ENCODE measurements around the gene HTR2A. TPM values are rescaled to one million over a fixed set of nuclear protein-coding genes. Genes with fewer than 3 reads are reported as not detected.

HTR2A gene
- total RNA-seq, 1 experiment from 2014 or later = not detected

DNA sequence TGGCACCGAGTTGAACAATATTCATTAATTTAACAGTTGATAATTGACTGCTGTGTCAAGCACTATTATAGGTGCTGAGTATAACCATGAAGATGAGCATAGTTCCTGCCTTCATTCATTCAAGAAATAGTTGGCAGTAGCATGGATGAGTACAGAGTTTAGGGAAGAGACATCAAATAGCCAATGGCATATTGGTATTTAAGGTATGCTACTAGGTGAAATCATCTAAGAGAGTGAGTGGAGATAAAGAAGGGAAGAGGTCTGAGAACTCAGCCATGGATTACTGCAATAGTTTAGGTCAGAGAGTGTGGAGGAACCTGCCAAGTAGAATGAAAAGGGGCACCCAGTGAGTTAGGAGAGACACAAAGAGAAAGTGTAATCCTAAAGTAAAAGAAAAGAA, 4.9 kb upstream of the HTR2A start:
- Histone ChIP-seq H3K36me3 (ENCODE audit: control insufficient read depth, insufficient read depth, low read length) (no peaks in the 10 kb centered on the region), H3K9me3 (no peaks in the 10 kb centered on the region), H3K4me3 (ENCODE audit: low read depth, low read length) (no peak overlapping the region), H3K4me1 (no peaks in the 10 kb centered on the region), H3K27me3 (replicated peaks; ENCODE audit: control insufficient read depth, insufficient read depth, low read length) (no peaks in the 10 kb centered on the region; the same call in 1 of the 2 replicates)
- H3K36me3 Mint-ChIP-seq (ENCODE audit: insufficient read depth, unreplicated experiment) = no peaks in the 10 kb centered on the region
- POLR2A ChIA-PET = no interaction called here
- no TSS peak for BruUV-seq (replicated peaks)
- intact Hi-C loops (cut with micrococcal nuclease; ENCODE audit: unreplicated experiment) = no loop called here
- no peak overlapping the region for H3K27ac Mint-ChIP-seq (ENCODE audit: unreplicated experiment)
- H3K4me1 Mint-ChIP-seq (ENCODE audit: low read depth, unreplicated experiment) = peaks cover 8% of the 10 kb centered on the region
- H3K4me3 Mint-ChIP-seq (ENCODE audit: unreplicated experiment) = no peak overlapping the region
- CTCF ChIA-PET = no interaction called here
- no peak for DNase-seq
- peaks cover 23% of the 10 kb centered on the region for H3K27me3 Mint-ChIP-seq (ENCODE audit: insufficient read depth, unreplicated experiment)
- H3K9me3 Mint-ChIP-seq (ENCODE audit: unreplicated experiment) = peaks cover 9% of the 10 kb centered on the region
- TF ChIP-seq, protein P1, sequence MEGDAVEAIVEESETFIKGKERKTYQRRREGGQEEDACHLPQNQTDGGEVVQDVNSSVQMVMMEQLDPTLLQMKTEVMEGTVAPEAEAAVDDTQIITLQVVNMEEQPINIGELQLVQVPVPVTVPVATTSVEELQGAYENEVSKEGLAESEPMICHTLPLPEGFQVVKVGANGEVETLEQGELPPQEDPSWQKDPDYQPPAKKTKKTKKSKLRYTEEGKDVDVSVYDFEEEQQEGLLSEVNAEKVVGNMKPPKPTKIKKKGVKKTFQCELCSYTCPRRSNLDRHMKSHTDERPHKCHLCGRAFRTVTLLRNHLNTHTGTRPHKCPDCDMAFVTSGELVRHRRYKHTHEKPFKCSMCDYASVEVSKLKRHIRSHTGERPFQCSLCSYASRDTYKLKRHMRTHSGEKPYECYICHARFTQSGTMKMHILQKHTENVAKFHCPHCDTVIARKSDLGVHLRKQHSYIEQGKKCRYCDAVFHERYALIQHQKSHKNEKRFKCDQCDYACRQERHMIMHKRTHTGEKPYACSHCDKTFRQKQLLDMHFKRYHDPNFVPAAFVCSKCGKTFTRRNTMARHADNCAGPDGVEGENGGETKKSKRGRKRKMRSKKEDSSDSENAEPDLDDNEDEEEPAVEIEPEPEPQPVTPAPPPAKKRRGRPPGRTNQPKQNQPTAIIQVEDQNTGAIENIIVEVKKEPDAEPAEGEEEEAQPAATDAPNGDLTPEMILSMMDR (IDR thresholded peaks at IDR 0.05; ENCODE audit: insufficient read depth in 1 of 2, low read depth in 1 of 2, low read length in 1 of 2, severe bottlenecking in 1 of 2, unreplicated experiment in 1 of 2) = no peak

DNA sequence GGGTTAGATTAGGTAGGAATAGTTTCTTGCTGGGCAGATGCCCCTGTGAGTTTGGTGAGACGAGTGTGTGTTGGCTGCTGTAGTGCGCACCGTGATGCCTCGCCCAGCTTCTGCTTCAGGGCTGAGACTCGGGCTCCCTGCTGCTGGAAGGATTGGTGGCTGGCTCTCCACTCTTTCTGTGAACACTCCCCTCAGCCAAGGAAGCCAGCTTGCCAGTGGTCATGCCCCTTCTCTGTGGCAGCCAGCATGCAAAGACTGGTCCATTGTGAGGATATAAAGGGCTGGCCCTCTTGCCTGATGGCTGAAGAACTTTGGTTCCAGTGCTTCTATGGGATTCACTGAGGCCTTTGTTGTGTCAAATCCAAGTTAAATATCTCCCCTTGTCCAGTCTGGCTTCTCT, 2.9 kb upstream of the HTR2A start:
- no peak for DNase-seq
- Histone ChIP-seq H3K4me3 (ENCODE audit: low read depth, low read length) (no peak overlapping the region), H3K4me1 (no peaks in the 10 kb centered on the region), H3K9me3 (no peaks in the 10 kb centered on the region), H3K36me3 (ENCODE audit: control insufficient read depth, insufficient read depth, low read length) (no peaks in the 10 kb centered on the region), H3K27me3 (replicated peaks; ENCODE audit: control insufficient read depth, insufficient read depth, low read length) (no peaks in the 10 kb centered on the region; the same call in 1 of the 2 replicates)
- Mint-ChIP-seq H3K27me3 (ENCODE audit: insufficient read depth, unreplicated experiment) (peaks cover 23% of the 10 kb centered on the region), H3K36me3 (ENCODE audit: insufficient read depth, unreplicated experiment) (no peaks in the 10 kb centered on the region), H3K4me3 (ENCODE audit: unreplicated experiment) (no peak overlapping the region), H3K4me1 (ENCODE audit: low read depth, unreplicated experiment) (peaks cover 8% of the 10 kb centered on the region), H3K27ac (ENCODE audit: unreplicated experiment) (no peak overlapping the region), H3K9me3 (ENCODE audit: unreplicated experiment) (peaks cover 9% of the 10 kb centered on the region)
- POLR2A ChIA-PET = no interaction called here
- TF ChIP-seq, protein P1 (IDR thresholded peaks at IDR 0.05; ENCODE audit: insufficient read depth in 1 of 2, low read depth in 1 of 2, low read length in 1 of 2, severe bottlenecking in 1 of 2, unreplicated experiment in 1 of 2) = no peak
- intact Hi-C loops (cut with micrococcal nuclease; ENCODE audit: unreplicated experiment) = no loop called here
- BruUV-seq (replicated peaks) = no TSS peak
- CTCF ChIA-PET = no interaction called here

DNA sequence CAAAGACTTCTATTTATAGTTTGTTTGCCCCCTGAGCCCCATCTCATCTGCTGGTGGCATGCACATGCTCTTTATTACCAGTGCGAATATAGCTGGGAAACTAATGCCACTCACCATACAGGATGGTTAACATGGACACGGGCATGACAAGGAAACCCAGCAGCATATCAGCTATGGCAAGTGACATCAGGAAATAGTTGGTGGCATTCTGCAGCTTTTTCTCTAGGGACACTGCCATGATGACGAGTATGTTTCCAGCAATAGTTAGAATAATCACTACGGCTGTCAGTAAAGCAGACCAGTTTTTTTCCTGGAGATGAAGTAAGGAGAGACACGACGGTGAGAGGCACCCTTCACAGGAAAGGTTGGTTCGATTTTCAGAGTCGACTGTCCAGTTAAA, 1.5 kb downstream of the HTR2A start:
- ChIA-PET POLR2A (no interaction called here), CTCF (interaction anchor here (1.1 kb wide), 1 partner anchor 10 kb away, joined by 3 read pairs; no protein-coding TSS in a partner anchor)
- no peaks in the 10 kb centered on the region for H3K9me3 ChIP-seq
- no TSS peak for BruUV-seq (replicated peaks)
- Mint-ChIP-seq H3K36me3 (ENCODE audit: insufficient read depth, unreplicated experiment) (no peaks in the 10 kb centered on the region), H3K27me3 (ENCODE audit: insufficient read depth, unreplicated experiment) (peaks cover 31% of the 10 kb centered on the region), H3K4me3 (ENCODE audit: unreplicated experiment) (no peak overlapping the region), H3K4me1 (ENCODE audit: low read depth, unreplicated experiment) (no peaks in the 10 kb centered on the region), H3K27ac (ENCODE audit: unreplicated experiment) (no peak overlapping the region), H3K9me3 (ENCODE audit: unreplicated experiment) (no peaks in the 10 kb centered on the region)
- no peaks in the 10 kb centered on the region for H3K4me1 ChIP-seq
- no peak for DNase-seq
- TF ChIP-seq, protein P1 (IDR thresholded peaks at IDR 0.05; ENCODE audit: insufficient read depth in 1 of 2, low read depth in 1 of 2, low read length in 1 of 2, severe bottlenecking in 1 of 2, unreplicated experiment in 1 of 2) = no peak
- H3K4me3 ChIP-seq (ENCODE audit: low read depth, low read length) = no peak overlapping the region
- H3K36me3 ChIP-seq (ENCODE audit: control insufficient read depth, insufficient read depth, low read length) = no peaks in the 10 kb centered on the region
- no peaks in the 10 kb centered on the region for H3K27me3 ChIP-seq (replicated peaks; ENCODE audit: control insufficient read depth, insufficient read depth, low read length)
- intact Hi-C loops (cut with micrococcal nuclease; ENCODE audit: unreplicated experiment) = no loop called here

Data from Caco-2 (cell line).